NCI-H748 treated with DMSO at 0.1 percent for 48 hours (cell line): Measurements from ENCODE around the gene CCDC152.

Source experiments
- DNase-seq: peaks from one replicate; lab custom pipeline; 2025; lab: John Stamatoyannopoulos, UW

The CCDC152 gene, protein sequence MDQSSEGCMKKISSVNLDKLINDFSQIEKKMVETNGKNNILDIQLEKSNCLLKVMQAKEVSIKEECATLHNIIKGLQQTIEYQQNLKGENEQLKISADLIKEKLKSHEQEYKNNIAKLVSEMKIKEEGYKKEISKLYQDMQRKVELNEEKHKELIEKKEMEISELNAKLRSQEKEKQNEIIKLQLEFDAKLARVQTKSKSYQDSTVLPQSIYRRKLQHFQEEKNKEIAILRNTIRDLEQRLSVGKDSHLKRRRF

DNA sequence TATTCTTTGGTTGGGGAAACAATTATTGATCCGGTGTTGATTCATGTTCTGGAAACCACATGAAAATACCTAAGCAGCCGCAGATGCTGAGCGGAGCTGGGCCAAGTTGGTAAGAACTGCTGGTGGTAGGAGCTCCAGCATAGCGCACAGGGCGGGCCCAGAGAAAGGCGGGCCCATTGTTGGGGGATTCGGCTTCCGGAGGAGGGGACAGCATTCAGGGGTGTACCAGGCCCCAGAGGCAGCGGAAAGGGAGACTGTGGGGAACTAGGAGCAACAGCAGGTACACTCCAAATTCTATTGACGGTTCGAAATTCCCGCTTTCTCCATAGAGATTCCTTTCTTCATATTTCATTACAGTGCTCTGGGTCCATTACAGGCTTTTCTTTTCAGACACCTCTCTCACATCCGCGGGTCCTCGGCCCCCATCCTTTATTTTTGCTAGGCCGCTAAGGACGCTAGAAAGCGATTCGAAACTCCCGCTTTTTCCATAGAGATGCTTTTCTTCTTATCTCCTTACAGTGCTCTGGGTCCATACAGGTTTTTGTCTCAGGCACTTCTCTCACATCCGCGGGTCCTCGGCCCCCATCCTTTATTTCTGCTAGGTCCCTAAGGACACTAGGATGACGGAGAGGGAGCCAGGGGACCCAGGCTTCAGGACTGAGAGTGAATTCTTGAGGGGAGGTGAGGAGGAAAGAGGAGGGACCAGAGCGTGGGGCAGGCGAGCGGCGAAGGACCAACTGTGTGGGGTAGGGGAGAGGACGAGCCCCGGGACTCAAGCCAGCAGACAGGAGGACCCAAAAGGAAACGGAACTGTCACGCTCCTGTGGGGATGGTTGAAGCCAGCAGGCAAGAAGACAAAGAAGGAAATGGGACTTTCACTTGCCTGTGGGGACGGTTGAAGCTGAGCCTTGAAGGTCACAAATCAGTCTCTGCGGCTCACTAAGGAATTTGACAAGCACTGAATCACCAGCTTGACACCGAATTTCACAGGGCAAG is at the start of gene CCDC152:
Gene CCDC152 (plus strand): TSS at position 213 of the 996 bp plus-strand sequence. CDS start 2,304 bp downstream, outside the sequence.
- no peak for DNase-seq

DNA sequence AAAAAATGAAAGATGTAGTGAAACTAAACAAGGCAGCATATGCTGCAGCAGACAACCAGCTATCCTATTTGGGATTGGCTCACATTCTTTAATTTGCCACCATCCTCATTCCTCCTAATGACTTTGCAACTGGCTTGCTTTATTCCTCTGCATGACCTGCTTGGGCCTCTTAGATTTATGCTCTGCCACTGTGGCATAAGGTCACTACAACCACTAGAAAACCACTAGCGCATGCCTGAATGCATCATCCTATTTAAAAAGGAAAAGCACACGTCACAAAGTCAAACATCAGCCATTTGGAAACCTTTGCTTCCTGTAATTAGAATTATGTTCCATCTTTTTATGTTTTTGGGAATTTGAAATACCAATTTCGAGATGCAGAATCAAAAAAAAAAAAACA is 40.8 kb upstream of the CCDC152 start:
- DNase-seq: no peak

DNA sequence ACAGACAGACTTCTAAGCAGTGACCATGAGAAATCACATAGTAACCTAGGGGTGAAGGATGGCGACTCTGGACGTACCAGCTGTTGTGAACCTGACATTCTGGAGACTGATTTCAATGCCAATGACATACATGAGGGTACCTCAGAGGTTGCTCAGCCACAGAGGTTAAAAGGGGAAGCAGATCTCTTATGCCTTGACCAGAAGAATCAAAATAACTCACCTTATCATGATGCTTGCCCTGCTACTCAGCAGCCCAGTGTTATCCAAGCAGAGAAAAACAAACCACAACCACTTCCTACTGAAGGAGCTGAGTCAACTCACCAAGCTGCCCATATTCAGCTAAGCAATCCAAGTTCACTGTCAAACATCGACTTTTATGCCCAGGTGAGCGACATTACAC is 38.0 kb upstream of the CCDC152 start:
- no peak for DNase-seq

DNA sequence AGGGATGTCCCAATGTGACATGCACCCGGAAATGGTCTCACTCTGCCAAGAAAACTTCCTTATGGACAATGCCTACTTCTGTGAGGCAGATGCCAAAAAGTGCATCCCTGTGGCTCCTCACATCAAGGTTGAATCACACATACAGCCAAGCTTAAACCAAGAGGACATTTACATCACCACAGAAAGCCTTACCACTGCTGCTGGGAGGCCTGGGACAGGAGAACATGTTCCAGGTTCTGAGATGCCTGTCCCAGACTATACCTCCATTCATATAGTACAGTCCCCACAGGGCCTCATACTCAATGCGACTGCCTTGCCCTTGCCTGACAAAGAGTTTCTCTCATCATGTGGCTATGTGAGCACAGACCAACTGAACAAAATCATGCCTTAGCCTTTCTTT is 37.6 kb upstream of the CCDC152 start:
- DNase-seq: no peak

DNA sequence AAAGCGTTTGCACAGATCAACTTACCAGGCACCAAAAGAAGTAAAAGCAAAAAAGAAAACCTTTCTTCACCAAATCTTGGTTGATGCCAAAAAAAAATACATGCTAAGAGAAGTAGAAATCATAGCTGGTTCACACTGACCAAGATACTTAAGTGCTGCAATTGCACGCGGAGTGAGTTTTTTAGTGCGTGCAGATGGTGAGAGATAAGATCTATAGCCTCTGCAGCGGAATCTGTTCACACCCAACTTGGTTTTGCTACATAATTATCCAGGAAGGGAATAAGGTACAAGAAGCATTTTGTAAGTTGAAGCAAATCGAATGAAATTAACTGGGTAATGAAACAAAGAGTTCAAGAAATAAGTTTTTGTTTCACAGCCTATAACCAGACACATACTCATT is 36.4 kb upstream of the CCDC152 start:
- no peak for DNase-seq

DNA sequence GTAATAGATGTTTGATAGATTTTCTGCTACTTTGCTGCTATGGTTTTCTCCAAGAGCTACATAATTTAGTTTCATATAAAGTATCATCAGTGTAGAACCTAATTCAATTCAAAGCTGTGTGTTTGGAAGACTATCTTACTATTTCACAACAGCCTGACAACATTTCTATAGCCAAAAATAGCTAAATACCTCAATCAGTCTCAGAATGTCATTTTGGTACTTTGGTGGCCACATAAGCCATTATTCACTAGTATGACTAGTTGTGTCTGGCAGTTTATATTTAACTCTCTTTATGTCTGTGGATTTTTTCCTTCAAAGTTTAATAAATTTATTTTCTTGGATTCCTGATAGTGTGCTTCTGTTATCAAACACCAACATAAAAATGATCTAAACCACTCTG is 35.1 kb upstream of the CCDC152 start:
- no peak for DNase-seq

DNA sequence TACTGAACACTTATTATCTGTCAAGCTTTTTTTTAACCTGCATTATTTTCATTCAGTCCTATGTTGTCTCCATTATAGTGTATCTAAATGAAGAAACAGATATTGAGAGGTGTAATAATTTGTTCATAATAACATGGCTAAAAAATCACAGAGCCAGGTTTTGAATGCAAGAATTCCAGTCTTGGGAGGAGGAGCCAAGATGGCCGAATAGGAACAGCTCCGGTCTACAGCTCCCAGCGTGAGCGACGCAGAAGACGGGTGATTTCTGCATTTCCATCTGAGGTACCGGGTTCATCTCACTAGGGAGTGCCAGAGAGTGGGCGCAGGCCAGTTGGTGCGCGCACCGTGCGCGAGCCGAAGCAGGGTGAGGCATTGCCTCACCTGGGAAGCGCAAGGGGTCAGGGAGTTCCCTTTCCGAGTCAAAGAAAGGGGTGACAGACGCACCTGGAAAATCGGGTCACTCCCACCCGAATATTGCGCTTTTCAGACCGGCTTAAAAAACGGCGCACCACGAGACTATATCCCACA is 22.0 kb upstream of the CCDC152 start:
- peak; percentile 68 for DNase-seq

DNA sequence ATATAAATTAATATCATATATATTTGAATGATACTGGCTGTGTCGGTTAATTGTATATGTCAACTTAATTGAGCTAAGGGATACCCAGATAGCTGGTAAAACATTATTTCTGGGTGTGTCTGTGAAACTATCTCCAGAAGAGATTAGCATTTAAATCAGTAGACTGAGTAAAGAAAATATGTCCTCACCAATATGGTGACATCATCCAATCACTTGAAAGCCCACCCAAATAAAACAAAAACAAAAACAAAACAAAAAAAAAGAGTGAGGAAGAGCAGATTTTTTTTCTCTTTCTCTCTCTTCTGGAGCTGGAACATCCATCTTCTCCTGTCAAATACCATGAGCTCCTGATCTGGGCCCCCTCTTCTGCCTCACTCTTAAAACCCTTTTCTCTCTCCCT is 15.7 kb upstream of the CCDC152 start:
- no peak for DNase-seq

DNA sequence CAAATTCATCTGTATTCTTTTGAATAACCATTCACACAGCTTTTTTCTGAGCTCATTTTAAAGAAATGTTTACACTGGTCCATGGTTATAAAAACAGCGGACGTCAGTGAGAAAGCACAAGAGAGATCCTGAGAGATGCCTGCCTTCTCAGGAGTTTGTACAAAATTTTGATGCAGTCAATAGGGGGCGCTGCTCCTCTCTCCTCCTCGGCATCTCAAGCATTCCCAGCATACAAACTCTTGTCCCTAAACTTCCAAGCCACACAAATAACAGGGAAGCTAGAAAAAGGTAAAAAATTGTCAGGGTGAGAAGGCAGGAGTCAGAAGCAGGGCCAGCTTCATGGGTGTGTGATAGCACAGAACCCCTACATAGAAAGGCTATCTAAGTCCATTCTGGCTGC is 11.2 kb upstream of the CCDC152 start:
- DNase-seq: peak; percentile 36

DNA sequence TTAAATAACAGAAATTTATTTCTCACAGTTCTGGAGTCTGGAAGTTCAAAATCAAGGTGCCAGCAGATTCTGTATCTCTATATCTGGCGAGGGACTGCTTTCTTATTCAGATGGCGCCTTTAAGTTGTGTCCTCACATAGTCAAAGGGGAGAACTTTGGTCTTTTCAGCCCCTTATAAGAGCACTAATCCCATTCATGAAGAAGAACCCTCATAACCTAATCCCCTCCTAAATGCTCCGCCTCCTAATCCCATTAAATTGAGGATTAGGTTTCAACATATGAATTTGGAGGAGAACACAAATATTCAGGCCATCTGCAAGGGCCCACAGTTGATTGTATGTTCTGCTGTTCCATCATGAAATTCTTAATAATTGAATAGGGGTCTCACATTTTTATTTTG is 10.8 kb upstream of the CCDC152 start:
- no peak for DNase-seq

DNA sequence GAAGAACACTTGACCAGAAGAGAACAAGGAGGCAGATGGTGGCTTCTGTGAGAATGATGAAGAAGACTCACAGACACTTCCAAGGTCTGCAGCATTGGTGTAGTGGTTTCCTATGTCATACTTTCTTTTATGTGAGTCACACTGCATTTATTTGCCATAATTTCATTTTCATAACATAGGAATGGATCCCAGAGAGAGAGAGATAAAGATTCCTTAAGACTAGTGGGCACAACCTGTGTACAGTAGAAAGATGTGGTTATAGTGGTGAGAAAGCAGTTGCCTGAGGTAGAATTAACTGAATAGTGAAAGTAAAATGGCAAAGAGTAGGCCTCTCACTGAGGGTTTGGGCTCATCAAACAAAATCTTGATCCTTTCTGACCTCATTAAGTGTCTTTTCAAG is 7.6 kb upstream of the CCDC152 start:
- no peak for DNase-seq

DNA sequence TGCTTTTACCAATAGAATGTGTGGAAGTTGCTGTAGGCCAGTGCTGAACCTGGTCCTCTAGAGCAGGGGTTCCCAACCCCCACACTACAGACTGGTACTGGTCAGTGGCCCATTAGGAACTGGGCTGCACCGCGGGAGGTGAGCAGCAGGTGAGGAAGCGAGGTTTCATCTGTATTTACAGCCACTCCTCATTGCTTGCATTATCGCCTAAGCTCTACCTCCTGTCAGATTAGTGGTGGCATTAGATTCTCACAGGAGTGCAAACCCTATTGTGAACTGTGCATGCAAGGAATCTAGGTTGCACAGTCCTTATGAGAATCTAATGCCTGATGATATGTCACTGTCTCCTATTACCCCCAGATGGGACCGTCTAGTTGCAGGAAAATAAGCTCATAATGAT is 6.1 kb upstream of the CCDC152 start:
- no peak for DNase-seq

DNA sequence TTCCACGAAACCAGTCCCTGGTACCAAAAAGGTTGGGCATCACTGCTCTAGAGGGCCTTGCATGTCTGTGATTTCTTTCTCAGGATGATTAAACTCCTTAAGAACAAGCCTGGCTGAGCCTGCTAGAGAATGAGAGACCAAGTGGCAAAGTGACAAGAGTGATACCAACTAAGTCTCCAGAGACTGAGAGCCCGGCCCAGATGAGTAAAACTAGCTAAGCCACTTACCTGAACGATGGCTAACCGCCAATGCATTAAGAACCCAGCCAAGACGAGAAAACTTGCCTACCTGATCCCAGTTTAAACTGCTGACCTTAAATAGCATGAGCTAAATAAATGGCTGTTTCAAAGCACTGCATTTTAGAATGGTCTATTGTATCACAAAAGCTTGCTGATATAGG is 5.6 kb upstream of the CCDC152 start:
- DNase-seq: no peak

DNA sequence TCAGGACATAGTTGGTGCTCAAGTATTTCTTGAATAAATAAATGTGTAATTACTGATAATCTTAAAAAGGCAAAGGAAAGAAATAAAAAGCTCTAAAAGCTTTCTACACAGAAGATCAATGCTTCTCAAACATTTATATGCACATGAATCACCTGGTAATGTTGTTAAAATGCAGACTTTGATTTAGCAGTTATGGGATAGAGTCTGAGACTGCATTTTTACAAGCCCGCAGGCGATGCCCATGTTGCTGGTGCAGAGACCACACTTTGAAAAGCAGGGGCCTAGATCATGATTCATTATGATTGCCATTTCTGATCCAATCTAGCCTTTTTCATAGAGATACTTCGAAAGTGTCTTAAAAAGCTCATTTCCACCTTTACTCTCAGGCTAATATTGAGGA is 3.5 kb upstream of the CCDC152 start:
- DNase-seq: no peak

DNA sequence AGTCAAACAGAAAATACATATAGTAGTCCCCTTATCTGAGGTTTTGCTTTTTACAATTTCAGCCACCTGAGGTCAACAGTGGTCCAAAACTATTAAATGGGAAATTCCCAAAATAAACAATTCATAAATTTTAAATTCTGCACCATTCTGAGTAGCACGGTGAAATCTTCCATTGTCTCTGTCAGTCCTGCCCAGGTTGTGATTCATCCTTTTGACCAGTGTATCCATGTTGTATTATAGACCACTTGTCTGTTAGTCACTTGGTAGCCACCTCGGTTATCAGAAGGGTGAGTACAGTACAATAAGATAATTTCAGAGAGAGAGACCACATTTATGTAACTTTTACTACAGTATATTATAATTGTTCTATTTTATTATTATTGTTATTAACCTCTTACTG is 2.8 kb downstream of the CCDC152 start:
- no peak for DNase-seq

DNA sequence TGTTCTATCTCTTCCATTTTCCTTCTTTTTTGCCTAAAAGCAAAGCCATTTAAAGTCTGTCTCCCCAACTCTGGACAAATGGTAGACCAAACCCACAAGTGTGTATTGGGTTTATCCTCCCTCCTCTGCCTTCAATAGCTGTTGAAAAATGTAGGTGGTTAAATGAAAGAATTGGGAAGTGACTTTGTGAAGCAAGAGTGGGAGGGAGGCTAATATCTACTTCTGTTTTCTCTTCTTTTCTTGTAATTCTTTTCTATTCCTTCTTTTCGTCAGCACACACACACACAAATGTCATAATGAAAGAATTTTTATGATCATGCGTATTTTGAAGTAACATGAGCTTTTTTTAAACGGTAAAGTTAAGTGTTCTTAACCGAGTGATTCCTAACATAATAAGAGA is 3.8 kb downstream of the CCDC152 start:
- no peak for DNase-seq

DNA sequence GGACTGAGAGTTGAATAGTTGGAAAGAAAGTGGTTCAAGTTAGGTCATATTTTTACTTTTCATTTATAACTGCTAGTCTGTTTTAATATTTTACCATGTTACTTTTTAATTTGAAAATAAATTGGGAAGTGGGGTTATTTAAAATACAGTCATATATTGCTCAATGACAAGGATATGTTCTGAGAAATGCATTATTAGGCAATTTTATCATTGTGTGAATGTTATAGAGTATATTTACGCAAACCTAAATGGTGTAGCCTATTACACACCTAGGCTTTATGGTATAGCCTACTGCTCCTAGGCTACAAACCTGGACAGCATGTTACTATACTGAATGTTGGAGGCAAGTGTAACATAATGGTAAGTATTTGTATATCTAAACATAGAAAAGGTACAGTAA is 5.2 kb downstream of the CCDC152 start:
- DNase-seq: no peak

DNA sequence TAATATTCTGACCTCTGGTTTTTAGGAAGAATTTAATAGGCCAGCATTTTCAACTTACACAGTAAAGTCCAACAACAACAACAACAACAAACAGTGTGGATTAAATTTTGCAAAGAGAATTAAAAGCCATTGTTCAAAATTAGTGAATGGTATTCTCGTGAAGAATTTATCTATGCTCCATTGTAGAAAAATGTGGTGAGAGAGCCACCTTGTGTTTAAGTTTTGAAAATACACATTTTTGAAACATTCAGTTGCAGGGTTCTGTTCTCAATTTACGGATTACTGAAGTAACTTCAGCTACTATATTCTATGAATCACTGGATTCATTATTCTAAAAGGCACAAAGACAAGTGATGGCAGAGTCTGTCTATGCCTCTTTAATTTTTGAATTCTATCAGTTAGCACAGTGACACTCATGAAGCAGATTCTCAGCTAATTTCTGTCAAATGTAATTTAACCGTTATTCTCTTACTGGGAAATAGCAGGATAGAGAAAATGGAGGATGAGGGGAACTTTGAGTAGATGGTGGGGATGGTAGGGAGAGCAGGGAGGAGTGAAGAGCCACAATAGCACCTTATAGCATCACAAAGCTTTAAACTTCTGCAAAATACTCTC is 11.0 kb downstream of the CCDC152 start:
- DNase-seq: peak; percentile 78

DNA sequence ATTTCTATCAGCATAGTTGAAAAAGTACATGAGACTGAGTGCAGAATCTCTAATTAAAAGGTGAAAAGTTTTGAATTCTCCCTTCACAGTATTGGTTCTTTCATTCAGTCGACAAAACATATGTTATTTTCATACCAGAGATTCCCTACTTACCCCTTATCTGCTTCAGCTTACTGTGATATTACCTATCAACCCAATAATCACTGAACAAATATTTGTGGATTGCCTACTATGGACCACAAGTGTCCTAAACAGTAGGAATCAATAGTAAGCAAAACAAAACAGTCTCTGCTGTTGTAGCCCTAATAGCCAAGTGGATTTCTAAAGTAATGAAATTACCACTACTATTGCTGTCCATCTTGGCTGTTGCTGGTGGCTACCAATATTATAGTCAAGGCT is 11.5 kb downstream of the CCDC152 start:
- no peak for DNase-seq

DNA sequence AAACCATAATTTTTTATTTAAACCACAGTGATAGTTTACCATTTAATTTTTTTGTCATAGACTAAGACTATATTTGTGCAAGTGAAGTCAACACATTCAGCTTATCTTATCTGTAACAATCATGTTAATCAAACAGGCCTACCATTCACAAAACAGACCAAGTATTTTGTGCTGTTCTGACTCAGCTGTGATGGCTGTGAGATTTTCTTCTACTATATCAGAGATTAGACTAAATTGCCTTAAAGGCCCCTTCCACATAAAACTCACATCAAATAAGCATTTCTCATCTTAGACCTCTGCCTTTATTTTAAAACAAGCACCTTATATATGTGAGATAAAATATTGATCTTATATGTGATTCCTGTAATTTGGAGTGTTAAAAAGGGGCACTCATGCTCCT is 13.4 kb downstream of the CCDC152 start:
- no peak for DNase-seq

DNA sequence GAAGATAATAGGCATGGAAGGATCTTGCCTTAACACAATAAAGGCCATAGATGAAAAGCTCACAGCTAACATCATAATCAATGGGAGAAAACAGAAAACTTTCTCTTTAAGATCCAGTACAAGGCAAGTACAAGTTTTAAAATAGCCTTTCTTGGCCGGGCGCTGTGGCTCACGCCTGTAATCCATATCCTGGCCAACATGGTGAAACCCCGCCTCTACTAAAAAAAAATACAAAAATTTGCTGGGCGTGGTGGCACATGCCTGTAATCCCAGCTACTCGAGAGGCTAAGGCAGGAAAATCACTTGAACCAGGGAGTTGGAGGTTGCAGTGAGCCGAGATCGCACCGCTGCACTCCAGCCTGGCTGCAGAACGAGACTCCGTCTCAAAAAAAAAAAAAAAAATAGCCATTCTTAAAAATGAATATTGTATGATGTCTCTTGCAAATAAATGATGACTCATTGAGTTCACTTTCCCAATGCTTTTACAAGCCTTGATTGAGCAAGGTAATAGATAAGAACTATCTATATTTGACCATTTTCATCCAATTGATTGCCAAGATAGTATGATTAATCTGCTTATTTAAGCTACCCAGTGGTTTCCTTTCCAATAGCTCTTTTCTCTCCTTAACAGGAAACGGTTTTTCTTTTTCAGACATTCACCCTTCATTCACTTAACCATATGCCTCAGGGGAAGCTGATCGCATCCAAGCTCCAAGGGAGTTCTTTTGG is 15.8 kb downstream of the CCDC152 start:
- DNase-seq: no peak

DNA sequence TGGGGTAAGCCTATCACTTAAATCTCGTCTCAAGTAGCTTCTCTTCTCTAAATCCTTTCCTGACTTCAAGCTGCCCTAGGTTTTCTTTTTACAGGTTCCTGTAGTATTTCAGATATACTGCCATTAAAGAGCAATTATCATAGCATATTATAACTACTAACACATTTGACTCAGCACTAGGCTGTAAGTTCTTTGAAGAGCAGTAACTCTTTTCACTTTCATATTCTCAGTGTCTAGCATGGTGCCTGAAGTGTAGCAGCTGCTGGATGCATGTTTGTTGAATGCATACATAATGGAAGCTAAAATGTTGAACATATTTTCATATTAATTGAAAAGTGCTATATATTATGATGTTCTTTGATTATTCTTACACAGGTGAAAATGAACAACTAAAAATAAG is 22.5 kb downstream of the CCDC152 start:
- no peak for DNase-seq
